PFSK-1 (cell line): Measurements from ENCODE around the gene PPCDC.

ENCODE experiments used
- FOXP2 ChIP-seq: optimal IDR thresholded peaks from 2 replicates; pipeline ENCODE3; 2011; ENCODE audit warnings: borderline replicate concordance, control low read depth, inconsistent platforms; ENCODE audit not compliant: insufficient read depth; ENCODE audit errors: extremely low read length, extremely low read depth
- POLR2AphosphoS5 ChIP-seq: IDR thresholded peaks from 2 replicates; pipeline ENCODE4 v1.6.1; 2012; ENCODE audit warnings: low read depth, mild to moderate bottlenecking, control low read depth, low read length, moderate library complexity
- SIN3A ChIP-seq: IDR thresholded peaks from 2 replicates; pipeline ENCODE4 v1.6.1; 2012; ENCODE audit warnings: mild to moderate bottlenecking, low read length, moderate library complexity, borderline replicate concordance; ENCODE audit not compliant: insufficient read depth
- TAF1 ChIP-seq: IDR thresholded peaks from 2 replicates; pipeline ENCODE4 v1.6.1; 2012; ENCODE audit warnings: low read length, control low read depth, borderline replicate concordance; ENCODE audit not compliant: insufficient read depth
- TF ChIP-seq, protein P1 (sequence below), 2 experiments: IDR thresholded peaks; 2 replicates each; pipeline versions ENCODE4 v1.6.1 to v1.8.0; 2011 to 2012; ENCODE audit warnings: low read depth in 2 of 2, low read length in 2 of 2, control low read depth in 1 of 2, inconsistent platforms in 1 of 2, mild to moderate bottlenecking in 1 of 2, moderate library complexity in 1 of 2; ENCODE audit not compliant: insufficient read depth in 1 of 2

The PPCDC gene

DNA sequence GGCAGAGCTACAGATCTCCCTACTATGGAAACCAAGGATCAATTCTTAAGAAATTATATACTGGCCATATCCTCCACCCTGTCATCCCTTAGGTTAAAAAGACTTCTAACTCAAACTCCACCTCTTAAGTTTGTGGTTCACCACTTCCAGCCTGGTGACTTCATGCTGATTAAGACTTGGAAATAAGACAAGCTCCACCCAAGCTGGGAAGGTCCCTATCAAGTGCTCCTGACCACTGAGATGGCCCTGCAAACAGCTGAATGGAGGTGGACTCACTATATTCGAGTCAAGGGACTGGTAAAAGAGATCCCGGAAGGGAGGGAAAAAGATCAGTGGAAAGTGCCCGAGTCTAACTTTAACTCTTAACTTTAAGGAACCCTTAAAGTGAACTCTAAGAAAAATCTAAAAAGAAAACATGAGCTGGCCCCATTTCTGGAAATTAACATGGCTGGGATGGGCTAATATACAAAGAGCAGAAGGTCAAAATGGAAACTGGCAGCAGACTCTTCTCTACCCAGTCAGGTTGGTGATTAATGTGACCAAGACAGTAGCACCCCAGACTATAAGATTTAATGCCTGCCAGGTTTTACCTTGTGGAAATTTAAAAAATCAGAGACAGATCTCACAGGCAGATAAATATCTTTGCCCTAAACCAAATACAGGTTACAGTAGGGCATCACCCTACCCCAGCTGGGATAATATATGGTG lies 43.9 kb downstream of the PPCDC start:
- TF ChIP-seq, protein P1, sequence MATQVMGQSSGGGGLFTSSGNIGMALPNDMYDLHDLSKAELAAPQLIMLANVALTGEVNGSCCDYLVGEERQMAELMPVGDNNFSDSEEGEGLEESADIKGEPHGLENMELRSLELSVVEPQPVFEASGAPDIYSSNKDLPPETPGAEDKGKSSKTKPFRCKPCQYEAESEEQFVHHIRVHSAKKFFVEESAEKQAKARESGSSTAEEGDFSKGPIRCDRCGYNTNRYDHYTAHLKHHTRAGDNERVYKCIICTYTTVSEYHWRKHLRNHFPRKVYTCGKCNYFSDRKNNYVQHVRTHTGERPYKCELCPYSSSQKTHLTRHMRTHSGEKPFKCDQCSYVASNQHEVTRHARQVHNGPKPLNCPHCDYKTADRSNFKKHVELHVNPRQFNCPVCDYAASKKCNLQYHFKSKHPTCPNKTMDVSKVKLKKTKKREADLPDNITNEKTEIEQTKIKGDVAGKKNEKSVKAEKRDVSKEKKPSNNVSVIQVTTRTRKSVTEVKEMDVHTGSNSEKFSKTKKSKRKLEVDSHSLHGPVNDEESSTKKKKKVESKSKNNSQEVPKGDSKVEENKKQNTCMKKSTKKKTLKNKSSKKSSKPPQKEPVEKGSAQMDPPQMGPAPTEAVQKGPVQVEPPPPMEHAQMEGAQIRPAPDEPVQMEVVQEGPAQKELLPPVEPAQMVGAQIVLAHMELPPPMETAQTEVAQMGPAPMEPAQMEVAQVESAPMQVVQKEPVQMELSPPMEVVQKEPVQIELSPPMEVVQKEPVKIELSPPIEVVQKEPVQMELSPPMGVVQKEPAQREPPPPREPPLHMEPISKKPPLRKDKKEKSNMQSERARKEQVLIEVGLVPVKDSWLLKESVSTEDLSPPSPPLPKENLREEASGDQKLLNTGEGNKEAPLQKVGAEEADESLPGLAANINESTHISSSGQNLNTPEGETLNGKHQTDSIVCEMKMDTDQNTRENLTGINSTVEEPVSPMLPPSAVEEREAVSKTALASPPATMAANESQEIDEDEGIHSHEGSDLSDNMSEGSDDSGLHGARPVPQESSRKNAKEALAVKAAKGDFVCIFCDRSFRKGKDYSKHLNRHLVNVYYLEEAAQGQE (IDR thresholded peaks at IDR 0.05; ENCODE audit: insufficient read depth in 1 of 2, low read depth in 2 of 2, low read length in 2 of 2), result no peak
- no peak for TF ChIP-seq SIN3A
- no peak for TF ChIP-seq FOXP2
- no peak for TF ChIP-seq TAF1
- TF ChIP-seq POLR2AphosphoS5, result no peak

DNA sequence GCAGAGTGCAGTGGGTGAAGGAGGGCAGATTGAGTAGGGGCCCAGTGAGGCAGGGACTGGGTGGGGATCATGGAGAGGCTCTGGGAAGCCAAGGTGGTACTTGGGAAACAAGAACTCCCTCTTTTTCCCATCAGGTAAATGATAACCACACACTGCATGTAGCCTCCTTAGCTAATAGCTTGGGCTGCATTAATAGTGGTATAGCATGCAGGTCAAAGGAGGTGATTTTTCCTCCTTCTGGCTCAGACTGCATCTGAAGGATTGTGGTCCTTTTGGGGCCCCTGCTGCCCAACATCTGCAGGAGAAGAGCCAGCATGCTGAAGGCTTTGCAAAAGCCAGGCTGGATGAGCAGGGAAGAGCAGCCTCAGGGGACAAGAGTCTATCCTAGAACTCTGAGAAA lies 45.4 kb downstream of the PPCDC start:
- TF ChIP-seq SIN3A, result no peak
- TF ChIP-seq FOXP2, result no peak
- TF ChIP-seq, protein P1 (IDR thresholded peaks at IDR 0.05; ENCODE audit: insufficient read depth in 1 of 2, low read depth in 2 of 2, low read length in 2 of 2), result no peak
- TF ChIP-seq POLR2AphosphoS5, result no peak
- TF ChIP-seq TAF1, result no peak

DNA sequence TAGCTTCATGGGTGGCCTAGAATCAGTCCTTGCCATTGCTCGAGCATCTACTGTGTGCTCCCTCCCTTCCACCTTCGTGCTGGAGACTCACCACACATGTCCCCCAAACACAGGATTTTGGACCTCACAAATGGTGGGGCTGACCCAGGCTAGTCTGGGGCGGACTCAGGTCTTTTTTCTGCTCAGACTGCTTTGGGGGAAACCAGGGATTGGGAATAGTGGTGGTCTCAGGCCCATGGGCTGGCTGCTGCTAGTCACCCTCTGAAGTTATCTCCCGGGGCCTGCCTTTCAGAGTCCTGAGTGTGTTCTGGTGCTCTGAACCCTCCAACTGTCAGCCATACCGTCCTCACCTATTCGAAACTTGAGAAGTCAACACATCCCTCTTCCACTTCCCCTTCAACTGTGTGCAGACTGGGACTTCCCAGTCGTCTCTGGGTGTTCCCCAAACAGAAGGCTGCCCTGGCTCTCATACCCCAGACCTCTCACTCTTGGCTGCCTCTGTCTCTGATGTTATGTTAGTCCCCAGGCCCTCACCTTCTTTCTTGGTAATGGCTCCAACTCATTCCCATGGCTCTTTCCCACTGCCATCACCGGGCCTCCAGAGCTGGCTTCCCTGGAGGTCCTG lies 46.0 kb downstream of the PPCDC start:
- TF ChIP-seq, protein P1 (IDR thresholded peaks at IDR 0.05; ENCODE audit: insufficient read depth in 1 of 2, low read depth in 2 of 2, low read length in 2 of 2), result no peak
- TF ChIP-seq SIN3A (no peak), FOXP2 (no peak), TAF1 (no peak), POLR2AphosphoS5 (no peak)

DNA sequence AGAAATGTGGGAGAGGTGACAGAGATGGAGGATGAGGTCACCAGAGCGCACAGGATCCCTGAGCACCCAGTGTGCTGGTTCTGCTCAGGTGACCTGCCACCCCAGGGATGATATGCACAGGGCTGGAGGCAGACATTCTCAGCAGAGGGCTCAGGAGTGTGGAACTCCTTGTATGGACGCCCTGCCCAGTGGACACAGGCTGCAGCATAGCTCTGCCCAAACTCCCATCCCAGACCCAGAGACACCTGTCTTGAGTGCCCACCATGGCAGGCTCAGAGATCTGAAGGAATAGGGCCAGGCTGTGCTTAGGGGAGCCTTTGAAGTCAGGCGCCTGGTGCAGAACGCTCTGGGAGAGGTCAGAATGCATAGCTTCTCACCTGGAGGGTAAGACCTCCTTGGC lies 47.3 kb downstream of the PPCDC start:
- TF ChIP-seq FOXP2 (no peak), POLR2AphosphoS5 (no peak)

DNA sequence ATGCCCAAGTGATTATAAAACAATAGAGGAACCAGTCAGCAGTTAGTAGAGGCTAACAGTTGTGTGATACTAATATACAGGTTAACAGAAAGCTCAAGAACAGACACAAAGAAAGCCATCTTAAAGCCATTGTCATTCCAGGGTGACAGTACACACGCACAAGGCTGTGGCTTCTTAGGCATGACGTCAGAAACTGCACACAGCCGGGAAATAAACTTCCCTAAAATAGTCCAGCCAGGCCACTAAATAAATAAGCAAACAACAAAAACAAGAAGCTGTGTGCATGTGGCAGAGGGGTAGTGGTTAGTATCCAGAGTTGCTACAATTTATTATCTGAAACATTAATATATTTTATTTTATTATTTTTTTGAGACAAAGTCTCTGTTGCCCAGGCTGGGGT lies 49.8 kb downstream of the PPCDC start:
- TF ChIP-seq, protein P1 (IDR thresholded peaks at IDR 0.05; ENCODE audit: insufficient read depth in 1 of 2, low read depth in 2 of 2, low read length in 2 of 2), result no peak
- TF ChIP-seq POLR2AphosphoS5, result no peak
- TF ChIP-seq SIN3A, result no peak
- TF ChIP-seq TAF1, result no peak
- TF ChIP-seq FOXP2, result no peak
